ENCODE measurements around the gene BABAM2.

GRCh38 chr2:28367667-28368356 is 477.3 kb downstream of the BABAM2 start:
- TF ChIP-seq CTCF (conservative IDR thresholded peaks at IDR 0.05; ENCODE audit: low read depth, low read length) (no peak), SMC3 (IDR thresholded peaks at IDR 0.05; ENCODE audit: low read depth, low read length) (no peak), POLR2A (IDR thresholded peaks at IDR 0.05; ENCODE audit: low read depth, low read length) (no peak), MXI1 (IDR thresholded peaks at IDR 0.05; ENCODE audit: borderline replicate concordance, low read depth, low read length) (no peak), BHLHE40 (IDR thresholded peaks at IDR 0.05; ENCODE audit: low read depth, low read length) (no peak), RAD21 (IDR thresholded peaks at IDR 0.05; ENCODE audit: low read length) (no peak), USF2 (IDR thresholded peaks at IDR 0.05; ENCODE audit: low read depth, low read length) (no peak), FOS (IDR thresholded peaks at IDR 0.05; ENCODE audit: low read depth, low read length) (no peak), MAFK (IDR thresholded peaks at IDR 0.05; ENCODE audit: low read depth, low read length) (no peak), ELK1 (IDR thresholded peaks at IDR 0.05; ENCODE audit: borderline replicate concordance, low read depth, low read length) (no peak), CHD1 (IDR thresholded peaks at IDR 0.05; ENCODE audit: low read depth, low read length) (no peak), CEBPB (IDR thresholded peaks at IDR 0.05; ENCODE audit: low read depth, low read length) (no peak)
